Smooth muscle cell of the brain vasculature (primary cell): ENCODE measurements around the gene MS4A4A.

Source experiments
- DNase-seq: peaks from one replicate; pipeline ENCODE4 v3.0.0-alpha.2; 2012; ENCODE audit warnings: low read depth, low spot score

Gene MS4A4A

DNA sequence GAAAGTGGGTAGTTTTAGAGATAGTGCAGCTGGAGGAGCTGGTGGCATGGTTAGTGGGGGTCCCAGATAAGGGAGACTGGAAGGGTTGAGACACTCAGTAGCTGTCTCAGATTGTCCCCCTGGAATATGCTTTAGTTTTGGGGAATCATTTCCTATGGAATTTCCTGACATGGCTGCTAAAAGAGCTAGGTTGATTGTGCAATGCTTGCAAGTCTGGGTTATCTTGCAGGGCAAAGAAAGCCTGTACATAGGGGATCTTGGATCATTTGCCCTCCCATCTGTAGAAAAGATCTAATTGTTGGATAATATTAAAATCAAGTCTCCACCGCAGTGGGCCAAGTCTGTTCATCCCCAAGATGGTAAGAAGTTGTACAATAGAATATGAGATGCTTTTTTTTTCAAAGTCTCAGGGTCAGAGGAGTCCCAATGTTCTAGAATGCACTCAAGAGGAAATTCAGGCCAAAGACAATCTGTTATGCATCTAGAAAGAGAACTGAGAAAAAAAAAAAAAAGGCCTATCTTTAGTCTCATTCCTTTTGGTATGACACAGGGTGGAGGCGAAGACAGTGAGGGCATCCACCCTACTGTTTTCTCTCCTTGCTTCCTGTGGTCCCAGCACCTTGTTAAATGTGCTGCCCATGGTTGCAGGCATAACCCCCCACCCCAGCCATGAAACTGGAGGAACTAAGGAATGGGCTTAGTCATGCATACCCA is 66.8 kb downstream of the MS4A4A start:
- DNase-seq = no peak

DNA sequence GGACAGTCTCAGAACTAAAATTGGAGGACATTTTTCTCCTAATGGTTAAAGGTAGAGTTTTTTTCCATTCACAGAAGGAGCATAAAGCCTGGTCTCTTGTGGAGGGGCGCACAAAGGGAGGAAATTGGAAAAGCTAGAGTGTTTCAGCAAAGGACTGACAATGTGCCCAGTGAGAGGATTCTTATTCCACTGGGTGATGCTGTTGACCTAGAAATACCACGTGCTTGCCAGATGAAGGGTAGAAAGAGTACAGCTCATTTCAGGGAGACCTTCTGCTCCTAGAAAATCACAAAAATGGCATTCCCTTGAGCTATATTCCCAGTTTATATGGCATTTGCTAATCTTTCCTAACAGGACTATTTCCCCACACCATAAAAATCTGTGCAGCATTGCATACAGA is 67.7 kb downstream of the MS4A4A start:
- no peak for DNase-seq

DNA sequence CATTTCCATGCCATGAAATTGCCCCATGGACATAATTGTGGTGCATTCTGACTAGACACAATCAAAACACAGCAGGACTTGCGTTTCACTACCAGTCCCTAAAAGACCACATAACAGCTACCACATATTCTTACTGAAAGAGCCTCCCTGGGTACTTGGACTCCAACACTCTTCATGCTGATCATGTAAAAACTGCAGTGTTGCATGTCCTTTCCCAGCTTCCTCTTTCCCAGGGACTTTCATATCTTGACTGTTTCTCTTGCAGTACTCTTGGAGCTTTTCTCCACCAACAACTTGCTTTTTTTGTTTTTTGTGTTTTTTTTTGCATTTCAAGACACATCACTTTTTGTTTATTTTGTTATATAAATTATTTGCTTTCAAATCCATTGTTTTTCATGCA is 69.5 kb downstream of the MS4A4A start:
- DNase-seq = no peak

DNA sequence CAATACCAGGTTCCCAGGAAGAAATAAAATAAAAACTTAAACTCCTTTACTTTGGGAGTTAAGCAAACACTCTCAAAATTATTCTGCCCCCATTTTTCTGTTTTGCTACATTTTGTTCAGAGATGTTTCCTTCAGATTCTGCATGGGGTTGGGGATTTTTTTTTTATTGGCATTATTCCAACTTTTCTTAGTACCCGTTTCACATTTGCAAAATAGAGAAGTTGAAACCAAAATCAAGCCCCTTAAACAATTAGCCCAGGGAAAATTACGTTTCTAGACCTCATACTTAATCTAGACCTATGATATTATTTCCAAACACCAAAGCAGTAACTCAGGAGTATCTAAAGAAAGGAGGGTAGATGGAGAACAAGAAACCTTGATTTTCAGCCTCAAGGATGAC is 77.3 kb downstream of the MS4A4A start:
- DNase-seq = no peak
